Stimulated activated CD4-positive, alpha-beta T cell treated with anti-CD3 and anti-CD28 coated beads, TNF-alpha, amount 100 ng/mL, for 48 hours (primary cell): ENCODE data around the gene OR7G2.
"Not testable (repeated sequence)": the region's sequence is repeated elsewhere in the genome, so short reads cannot be mapped to it uniquely, and the experiment has no call there.

Experiments
- DNase-seq, 3 donors: peaks; one replicate each; pipeline ENCODE4 v3.0.0-alpha.2; 2020; ENCODE audit warnings: low read depth in 3 of 3

OR7G2 gene

GRCh38 chr19:9073806-9074205, 33.5 kb downstream of the OR7G2 start:
- no peak for DNase-seq

GRCh38 chr19:9071720-9072119, 35.6 kb downstream of the OR7G2 start:
- not testable (repeated sequence) for DNase-seq

- no peak for DNase-seq
Measured at GRCh38 chr19:9070066-9070465, 37.2 kb downstream of the OR7G2 start.

DNA sequence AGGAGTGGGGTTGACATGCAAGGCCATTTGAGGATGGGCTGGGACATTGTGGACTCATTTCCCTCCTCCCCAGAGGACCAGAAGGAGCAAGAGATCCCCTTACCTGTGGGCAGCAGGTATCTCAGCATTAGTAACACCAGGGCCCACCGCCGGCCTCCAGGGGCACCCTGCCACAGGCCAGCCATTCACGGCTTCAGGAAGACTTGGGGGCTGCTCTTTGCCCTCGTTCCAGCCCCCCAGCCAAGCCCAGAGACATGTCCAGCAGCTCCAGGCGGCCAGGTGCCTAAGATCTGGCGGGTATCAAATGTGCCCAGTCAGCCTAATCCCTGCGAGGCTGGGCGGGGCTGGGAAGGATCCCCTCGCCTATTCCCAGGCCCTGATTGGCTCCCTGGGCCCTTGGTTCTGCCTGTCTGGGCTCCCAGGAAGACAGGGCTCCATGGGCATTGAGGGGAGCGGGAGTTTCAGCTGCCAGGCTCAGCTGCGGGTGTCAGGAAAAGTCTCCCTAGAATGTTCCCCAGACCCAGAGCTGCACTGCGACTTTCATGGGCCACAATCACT, 41.7 kb downstream of the OR7G2 start:
- no peak for DNase-seq

DNA sequence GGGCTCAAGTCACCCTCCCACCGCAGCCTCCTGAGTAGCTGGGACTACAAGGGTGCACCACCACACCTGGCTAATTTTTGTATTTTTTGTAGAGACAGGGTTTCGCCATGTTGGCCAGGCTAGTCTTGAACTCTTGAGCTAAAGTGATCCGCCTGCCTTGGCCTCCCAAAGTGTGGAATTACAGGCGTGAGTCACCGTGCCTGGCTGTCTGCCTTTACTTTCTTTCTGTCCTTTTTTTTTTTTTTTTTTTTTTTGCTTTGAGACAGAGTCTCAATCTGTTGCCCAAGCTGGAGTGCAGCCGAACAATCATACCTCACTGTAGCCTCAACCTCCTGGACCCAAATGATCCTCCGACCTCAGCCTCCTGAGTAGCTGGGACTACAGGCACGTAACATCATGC, 45.4 kb downstream of the OR7G2 start:
- no peak for DNase-seq

- DNase-seq = no peak
Measured at GRCh38 chr19:9060564-9061340, 46.5 kb downstream of the OR7G2 start.

- no peak for DNase-seq
Measured at GRCh38 chr19:9058905-9059667, 48.2 kb downstream of the OR7G2 start.

GRCh38 chr19:9057505-9058258, 49.6 kb downstream of the OR7G2 start:
- no peak for DNase-seq

GRCh38 chr19:9056131-9056530, 51.1 kb downstream of the OR7G2 start:
- DNase-seq = not testable (repeated sequence)

- DNase-seq = no peak
Measured at GRCh38 chr19:9054765-9055164, 52.5 kb downstream of the OR7G2 start.

DNA sequence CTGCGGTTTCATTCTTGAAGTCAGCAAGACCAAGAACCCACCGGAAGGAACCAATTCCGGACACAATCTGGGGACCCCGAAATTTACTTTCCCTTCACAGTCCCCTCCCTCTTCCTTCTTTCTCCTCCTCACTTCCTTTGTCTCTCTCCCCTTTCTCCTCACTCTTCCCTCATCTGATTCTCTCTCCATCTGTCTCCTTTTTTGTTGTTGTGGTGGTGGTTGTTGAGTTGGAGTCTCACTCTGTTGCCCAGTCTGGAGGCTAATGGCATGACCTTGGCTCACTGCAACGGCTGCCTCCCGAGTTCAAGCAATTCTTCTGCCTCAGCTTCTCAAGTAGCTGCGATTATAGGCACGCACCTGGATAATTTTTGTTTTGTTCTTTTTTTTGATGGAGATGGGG, 53.1 kb downstream of the OR7G2 start:
- DNase-seq = no peak

- DNase-seq = not testable (repeated sequence)
Measured at GRCh38 chr19:9053674-9054073, 53.6 kb downstream of the OR7G2 start.

DNA sequence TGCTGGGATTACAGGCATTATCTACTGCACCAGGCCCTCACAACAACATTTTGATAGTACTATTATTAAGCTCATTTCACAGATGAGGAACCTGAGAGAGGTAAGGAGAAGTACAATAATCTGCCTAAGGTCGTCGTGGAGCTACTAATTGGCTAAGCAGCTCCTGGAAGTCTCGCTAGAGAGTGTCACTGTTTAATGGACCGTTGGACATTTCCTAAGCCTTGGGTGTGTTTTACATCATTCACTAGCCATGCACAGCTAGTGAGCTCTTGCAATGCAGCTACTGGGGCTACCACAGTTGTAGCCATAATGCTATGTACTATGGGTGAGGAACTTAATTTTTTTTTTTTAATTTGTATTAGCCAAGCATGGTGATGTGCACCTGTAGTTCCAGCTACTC, 54.4 kb downstream of the OR7G2 start:
- no peak for DNase-seq
